ENCODE measurements around the gene KSR2. TPM values are rescaled to one million over a fixed set of nuclear protein-coding genes. Genes with fewer than 3 reads are reported as not detected.

Gene KSR2
- total RNA-seq, 1 donor from 2014 or later = 0.47 TPM

- no peaks in the 10 kb centered on the region for H3K4me1 Mint-ChIP-seq (ENCODE audit: low read depth, unreplicated experiment)
- H3K4me3 Mint-ChIP-seq (ENCODE audit: unreplicated experiment) = no peak overlapping the region
- no peak for TF ChIP-seq CTCF (IDR thresholded peaks at IDR 0.05; ENCODE audit: partially characterized antibody, unreplicated experiment)
- H3K9me3 Mint-ChIP-seq (ENCODE audit: unreplicated experiment) = no peaks in the 10 kb centered on the region
- peaks cover 6% of the 10 kb centered on the region for H3K36me3 Mint-ChIP-seq (ENCODE audit: unreplicated experiment)
- H3K27me3 Mint-ChIP-seq (ENCODE audit: unreplicated experiment) = no peaks in the 10 kb centered on the region
- no peak for DNase-seq
- no peak overlapping the region for H3K27ac Mint-ChIP-seq (ENCODE audit: unreplicated experiment)
Measured at GRCh38 chr12:117904051-117904450, 64.7 kb downstream of the KSR2 start.

GRCh38 chr12:117903110-117903840 lies 65.5 kb downstream of the KSR2 start:
- Mint-ChIP-seq H3K4me1 (ENCODE audit: low read depth, unreplicated experiment) (no peaks in the 10 kb centered on the region), H3K27ac (ENCODE audit: unreplicated experiment) (no peak overlapping the region), H3K36me3 (ENCODE audit: unreplicated experiment) (peaks cover 6% of the 10 kb centered on the region), H3K9me3 (ENCODE audit: unreplicated experiment) (no peaks in the 10 kb centered on the region), H3K27me3 (ENCODE audit: unreplicated experiment) (no peaks in the 10 kb centered on the region), H3K4me3 (ENCODE audit: unreplicated experiment) (no peak overlapping the region)
- DNase-seq = no peak
- TF ChIP-seq CTCF (IDR thresholded peaks at IDR 0.05; ENCODE audit: partially characterized antibody, unreplicated experiment) = no peak

DNA sequence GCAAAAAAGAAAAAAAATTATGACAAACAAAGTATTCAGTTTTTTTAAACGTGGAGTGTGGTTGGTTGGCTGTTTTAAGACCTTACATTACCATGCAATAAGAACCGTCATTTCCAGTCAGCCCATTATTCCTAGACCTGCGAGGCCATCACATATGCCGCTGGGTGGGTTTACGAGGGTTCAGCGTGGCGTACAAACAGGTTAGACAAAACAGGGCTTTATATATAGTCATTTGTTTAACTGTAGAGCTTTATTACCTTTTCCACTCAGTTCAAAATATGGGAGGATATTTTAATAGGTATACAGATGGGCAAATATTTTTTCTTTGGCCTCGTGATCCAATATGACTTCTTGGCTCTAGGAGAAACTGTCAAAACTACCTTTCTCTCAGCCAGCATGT lies 67.2 kb downstream of the KSR2 start:
- Mint-ChIP-seq H3K27me3 (ENCODE audit: unreplicated experiment) (no peaks in the 10 kb centered on the region), H3K4me3 (ENCODE audit: unreplicated experiment) (no peak overlapping the region), H3K4me1 (ENCODE audit: low read depth, unreplicated experiment) (no peaks in the 10 kb centered on the region), H3K36me3 (ENCODE audit: unreplicated experiment) (peaks cover 6% of the 10 kb centered on the region), H3K9me3 (ENCODE audit: unreplicated experiment) (no peaks in the 10 kb centered on the region), H3K27ac (ENCODE audit: unreplicated experiment) (no peak overlapping the region)
- TF ChIP-seq CTCF (IDR thresholded peaks at IDR 0.05; ENCODE audit: partially characterized antibody, unreplicated experiment) = no peak
- DNase-seq = no peak

- DNase-seq = no peak
- H3K27me3 Mint-ChIP-seq (ENCODE audit: unreplicated experiment) = no peaks in the 10 kb centered on the region
- H3K27ac Mint-ChIP-seq (ENCODE audit: unreplicated experiment) = no peak overlapping the region
- no peaks in the 10 kb centered on the region for H3K9me3 Mint-ChIP-seq (ENCODE audit: unreplicated experiment)
- TF ChIP-seq CTCF (IDR thresholded peaks at IDR 0.05; ENCODE audit: partially characterized antibody, unreplicated experiment) = no peak
- H3K4me1 Mint-ChIP-seq (ENCODE audit: low read depth, unreplicated experiment) = no peaks in the 10 kb centered on the region
- H3K36me3 Mint-ChIP-seq (ENCODE audit: unreplicated experiment) = peaks cover 6% of the 10 kb centered on the region
- no peak overlapping the region for H3K4me3 Mint-ChIP-seq (ENCODE audit: unreplicated experiment)
Measured at GRCh38 chr12:117900561-117900960, 68.2 kb downstream of the KSR2 start.

- Mint-ChIP-seq H3K4me1 (ENCODE audit: low read depth, unreplicated experiment) (no peaks in the 10 kb centered on the region), H3K9me3 (ENCODE audit: unreplicated experiment) (no peaks in the 10 kb centered on the region), H3K36me3 (ENCODE audit: unreplicated experiment) (peaks cover 6% of the 10 kb centered on the region), H3K4me3 (ENCODE audit: unreplicated experiment) (no peak overlapping the region), H3K27me3 (ENCODE audit: unreplicated experiment) (no peaks in the 10 kb centered on the region), H3K27ac (ENCODE audit: unreplicated experiment) (no peak overlapping the region)
- no peak for DNase-seq
- TF ChIP-seq CTCF (IDR thresholded peaks at IDR 0.05; ENCODE audit: partially characterized antibody, unreplicated experiment) = no peak
Measured at GRCh38 chr12:117897372-117898161, 71.2 kb downstream of the KSR2 start.
